OCI-LY7 (cell line): Measurements from ENCODE around the gene CST11. TPM values are rescaled to one million over a fixed set of nuclear protein-coding genes. Genes with fewer than 3 reads are reported as not detected.

Experiments
- BruUV-seq: library from RNA; stranded (reverse); fragments of 400-500 nt; replicated peaks from 2 replicates; lab custom pipeline; 2021; lab: Mats Ljungman, UMichigan
- CTCF ChIA-PET: fragments of 300-600 bp; sonication (Branson Sonifier 250); formaldehyde crosslinking; loops from one replicate; lab custom pipeline; 2022; ENCODE audit warnings: antibody characterized with exemption; ENCODE audit not compliant: unreplicated experiment; lab: Charles Lee
- POLR2A ChIA-PET: fragments of 300-600 bp; sonication (Branson Sonifier 250); formaldehyde crosslinking; loops from one replicate; lab custom pipeline; 2022; ENCODE audit warnings: antibody characterized with exemption; lab: Charles Lee
- DNase-seq: peaks from one replicate; pipeline ENCODE4 v3.0.0-alpha.2; 2015; ENCODE audit warnings: low spot score
- H2AFZ ChIP-seq: fragments of 200-600 bp; sonication (generic), shearing (Covaris generic); 2 replicates; pipeline ENCODE4 v1.6.1; 2014; ENCODE audit warnings: mild to moderate bottlenecking, antibody characterized with exemption, low read length, moderate library complexity
- H3K27ac ChIP-seq: fragments of 200-600 bp; sonication (generic); 2 replicates; pipeline ENCODE4 v1.5.1; 2014; ENCODE audit warnings: mixed run types, low read depth, mild to moderate bottlenecking, moderate library complexity, low read length, inconsistent platforms; ENCODE audit not compliant: poor library complexity, severe bottlenecking
- H3K36me3 ChIP-seq: fragments of 200-600 bp; sonication (generic); 2 replicates; pipeline ENCODE4 v1.6.1; 2014; ENCODE audit warnings: mild to moderate bottlenecking, antibody characterized with exemption, low read length, moderate library complexity, mixed read lengths; ENCODE audit not compliant: insufficient read depth
- H3K4me1 ChIP-seq: fragments of 200-600 bp; sonication (generic); 2 replicates; pipeline ENCODE4 v1.5.1; 2014; ENCODE audit warnings: mild to moderate bottlenecking, low read length; ENCODE audit not compliant: insufficient read depth, poor library complexity, severe bottlenecking
- H3K4me2 ChIP-seq: fragments of 200-600 bp; sonication (generic); 2 replicates; pipeline ENCODE4 v1.6.1; 2014; ENCODE audit warnings: mild to moderate bottlenecking, low read length
- H3K4me3 ChIP-seq: fragments of 200-600 bp; sonication (generic); 2 replicates; pipeline ENCODE4 v1.5.1; 2014; ENCODE audit warnings: mild to moderate bottlenecking, low read depth, low read length; ENCODE audit not compliant: poor library complexity, severe bottlenecking
- H3K79me2 ChIP-seq: fragments of 200-600 bp; sonication (generic); 2 replicates; pipeline ENCODE4 v1.6.1; 2016; ENCODE audit warnings: low read depth, mild to moderate bottlenecking, low read length, moderate library complexity, mixed read lengths; ENCODE audit not compliant: insufficient read depth
- H3K9me2 ChIP-seq: fragments of 200-600 bp; sonication (generic); 2 replicates; pipeline ENCODE4 v1.6.1; 2016; ENCODE audit warnings: mild to moderate bottlenecking, low read length, mixed read lengths; ENCODE audit not compliant: insufficient read depth
- H3K9me3 ChIP-seq: fragments of 200-600 bp; sonication (generic); 2 replicates; pipeline ENCODE4 v1.6.1; 2014; ENCODE audit warnings: mild to moderate bottlenecking, mixed run types, low read length, mixed read lengths
- H4K20me1 ChIP-seq: fragments of 200-600 bp; sonication (generic); 2 replicates; pipeline ENCODE4 v1.6.1; 2014; ENCODE audit warnings: mild to moderate bottlenecking, antibody characterized with exemption, low read length, moderate library complexity, mixed read lengths; ENCODE audit not compliant: insufficient read depth
- EZH2phosphoT487 ChIP-seq: fragments of 200-600 bp; sonication (generic); IDR thresholded peaks from 2 replicates; pipeline ENCODE4 v1.6.1; 2018; ENCODE audit warnings: low read depth, borderline replicate concordance, mild to moderate bottlenecking, mixed run types, antibody characterized with exemption, low read length, moderate library complexity, mixed read lengths
- intact Hi-C: fragments of 100-400 bp; cut with micrococcal nuclease; formaldehyde crosslinking; loops from one replicate; pipeline ENCODE4 v1.10.0; 2022; ENCODE audit not compliant: unreplicated experiment
- total RNA-seq, 2 experiments: library from RNA; depleted of rRNA in 1 of 2; stranded (reverse); fragments of >200 nt in 1 of 2; shearing (Covaris generic) in 1 of 2; gene quantifications; 2 replicates each; pipeline ENCODE4 v1.2.3, GENCODE V29; 2014 to 2022
- TF ChIP-seq, protein P1 (sequence below): fragments of 200-600 bp; sonication (generic); conservative IDR thresholded peaks from 2 replicates; pipeline ENCODE4 v1.5.1; 2014; ENCODE audit warnings: mild to moderate bottlenecking, antibody characterized with exemption, low read length, moderate library complexity, mixed read lengths

Gene CST11
- total RNA-seq, 2 experiments from 2014 or later: not detected

DNA sequence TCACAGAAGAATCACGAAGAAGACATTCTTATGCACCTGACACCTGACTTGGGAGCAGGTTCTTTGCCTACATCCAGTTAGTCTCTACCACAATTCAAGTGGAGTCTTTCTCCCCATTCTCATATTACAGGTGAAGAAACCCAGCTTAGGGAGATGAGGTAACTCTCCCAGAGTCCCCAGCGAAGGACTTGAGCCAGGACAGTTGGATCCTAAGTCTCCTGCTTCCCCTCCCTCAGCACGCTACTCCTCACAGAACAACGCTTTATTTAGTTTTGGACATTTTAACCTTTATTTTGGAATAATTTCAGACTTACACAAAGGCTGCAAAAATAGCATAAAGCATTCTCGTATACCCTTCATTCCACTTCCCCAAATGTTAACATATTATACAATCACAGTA, 14.0 kb downstream of the CST11 start:
- no peaks in the 10 kb centered on the region for H4K20me1 ChIP-seq
- no peak overlapping the region for H3K4me3 ChIP-seq
- TF ChIP-seq, protein P1, sequence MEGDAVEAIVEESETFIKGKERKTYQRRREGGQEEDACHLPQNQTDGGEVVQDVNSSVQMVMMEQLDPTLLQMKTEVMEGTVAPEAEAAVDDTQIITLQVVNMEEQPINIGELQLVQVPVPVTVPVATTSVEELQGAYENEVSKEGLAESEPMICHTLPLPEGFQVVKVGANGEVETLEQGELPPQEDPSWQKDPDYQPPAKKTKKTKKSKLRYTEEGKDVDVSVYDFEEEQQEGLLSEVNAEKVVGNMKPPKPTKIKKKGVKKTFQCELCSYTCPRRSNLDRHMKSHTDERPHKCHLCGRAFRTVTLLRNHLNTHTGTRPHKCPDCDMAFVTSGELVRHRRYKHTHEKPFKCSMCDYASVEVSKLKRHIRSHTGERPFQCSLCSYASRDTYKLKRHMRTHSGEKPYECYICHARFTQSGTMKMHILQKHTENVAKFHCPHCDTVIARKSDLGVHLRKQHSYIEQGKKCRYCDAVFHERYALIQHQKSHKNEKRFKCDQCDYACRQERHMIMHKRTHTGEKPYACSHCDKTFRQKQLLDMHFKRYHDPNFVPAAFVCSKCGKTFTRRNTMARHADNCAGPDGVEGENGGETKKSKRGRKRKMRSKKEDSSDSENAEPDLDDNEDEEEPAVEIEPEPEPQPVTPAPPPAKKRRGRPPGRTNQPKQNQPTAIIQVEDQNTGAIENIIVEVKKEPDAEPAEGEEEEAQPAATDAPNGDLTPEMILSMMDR: no peak
- no peak for TF ChIP-seq EZH2phosphoT487
- no peak for DNase-seq
- ChIA-PET CTCF (no interaction called here), POLR2A (no interaction called here)
- no peaks in the 10 kb centered on the region for H3K9me3 ChIP-seq
- H3K27ac ChIP-seq: no peak overlapping the region
- intact Hi-C loops: no loop called here
- no peak overlapping the region for H2AFZ ChIP-seq
- no TSS peak for BruUV-seq
- H3K4me1 ChIP-seq: no peaks in the 10 kb centered on the region
- H3K9me2 ChIP-seq: no peaks in the 10 kb centered on the region
- H3K4me2 ChIP-seq: no peak overlapping the region
- H3K36me3 ChIP-seq: no peaks in the 10 kb centered on the region
- H3K79me2 ChIP-seq: no peaks in the 10 kb centered on the region

DNA sequence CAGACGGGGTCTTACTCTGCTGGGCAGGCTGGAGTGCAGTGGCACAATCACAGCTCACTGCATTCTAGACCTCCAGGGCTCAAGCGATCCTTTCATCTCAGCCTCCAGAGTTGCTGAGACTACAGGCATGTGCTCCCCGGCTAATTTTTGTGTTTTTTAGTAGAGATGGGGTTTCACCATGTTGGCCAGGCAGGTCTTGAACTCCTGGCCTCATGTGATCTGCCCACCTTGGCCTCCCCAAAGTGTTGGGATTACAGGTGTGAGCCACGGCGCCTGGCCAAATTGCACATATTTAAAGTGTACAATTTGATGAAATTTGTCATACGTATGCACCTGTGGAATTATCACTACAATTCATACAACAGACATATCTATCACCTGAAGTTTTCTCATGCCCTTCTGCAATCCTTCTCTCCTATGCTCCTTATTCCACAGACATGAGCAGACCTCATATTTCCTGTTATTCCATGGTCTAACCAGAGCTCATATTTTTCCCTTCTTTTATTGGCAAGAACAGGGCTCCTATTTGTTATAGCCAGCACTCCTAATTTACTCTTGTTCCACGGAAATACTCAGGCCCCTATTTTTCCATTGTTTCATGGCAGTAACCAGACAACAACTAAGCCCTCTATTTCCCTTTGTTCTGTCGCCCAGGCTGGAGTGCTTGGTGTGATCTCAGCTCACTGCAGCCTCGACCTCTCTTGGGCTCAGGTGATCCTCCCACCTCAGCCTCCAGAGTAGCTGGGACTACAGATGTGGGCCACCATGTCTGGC, 15.4 kb downstream of the CST11 start:
- H3K27ac ChIP-seq: no peak overlapping the region
- H4K20me1 ChIP-seq: no peaks in the 10 kb centered on the region
- no peaks in the 10 kb centered on the region for H3K36me3 ChIP-seq
- H3K4me2 ChIP-seq: no peak overlapping the region
- no TSS peak for BruUV-seq
- H2AFZ ChIP-seq: peak overlapping the region; percentile 51; the same call in 1 of the 2 replicates
- no peak for DNase-seq
- H3K9me2 ChIP-seq: no peaks in the 10 kb centered on the region
- H3K9me3 ChIP-seq: no peaks in the 10 kb centered on the region
- no peaks in the 10 kb centered on the region for H3K4me1 ChIP-seq
- no peaks in the 10 kb centered on the region for H3K79me2 ChIP-seq
- CTCF ChIA-PET: interaction anchor here (0.6 to 0.9 kb wide), 3 partner anchors 16 to 68 kb away, joined by 3 read pairs; partner anchors contain the start of gene NAPB
- TF ChIP-seq EZH2phosphoT487: no peak
- TF ChIP-seq, protein P1: no peak
- no peak overlapping the region for H3K4me3 ChIP-seq
- POLR2A ChIA-PET: interaction anchor here (0.7 kb wide), 2 partner anchors 931 to 1760 kb away, joined by 3 to 4 read pairs; no protein-coding TSS in a partner anchor
- intact Hi-C loops: no loop called here

DNA sequence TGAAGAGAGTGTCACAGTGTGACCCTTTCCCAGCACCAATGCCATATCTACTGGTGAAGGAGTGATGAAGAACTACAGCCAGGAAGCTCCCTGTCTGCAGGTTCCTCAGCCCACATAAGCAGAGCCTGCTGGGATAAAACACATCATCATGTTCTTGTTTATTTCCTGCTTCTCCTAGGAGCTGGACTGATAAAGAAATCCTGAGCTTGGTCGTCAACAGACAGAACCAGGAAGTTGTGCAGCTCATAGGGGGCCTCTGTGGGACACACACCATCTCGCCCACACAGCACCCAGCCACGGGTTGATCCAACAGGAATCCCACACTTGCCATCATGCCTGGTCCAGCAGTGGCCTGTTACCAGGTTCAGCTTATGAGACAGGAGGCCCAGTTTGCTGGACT, 16.0 kb downstream of the CST11 start:
- intact Hi-C loops: no loop called here
- no peak for DNase-seq
- TF ChIP-seq EZH2phosphoT487: no peak
- TF ChIP-seq, protein P1: no peak
- Histone ChIP-seq H3K27ac (no peak overlapping the region), H2AFZ (peak overlapping the region; percentile 51; the same call in 1 of the 2 replicates), H3K4me1 (no peaks in the 10 kb centered on the region), H3K4me2 (no peak overlapping the region), H3K9me2 (no peaks in the 10 kb centered on the region), H3K36me3 (no peaks in the 10 kb centered on the region), H3K79me2 (no peaks in the 10 kb centered on the region), H4K20me1 (no peaks in the 10 kb centered on the region), H3K9me3 (no peaks in the 10 kb centered on the region), H3K4me3 (no peak overlapping the region)
- POLR2A ChIA-PET: interaction anchor here (0.7 kb wide), 1 partner anchor 1759 kb away, joined by 3 read pairs; no protein-coding TSS in a partner anchor
- CTCF ChIA-PET: interaction anchor here (0.6 to 0.7 kb wide), 2 partner anchors 15 to 68 kb away, joined by 3 read pairs; partner anchors contain the start of gene NAPB
- BruUV-seq: no TSS peak
